ENCODE data around the gene HTR3E. TPM values are rescaled to one million over a fixed set of nuclear protein-coding genes. Genes with fewer than 3 reads are reported as not detected.

The HTR3E gene
- total RNA-seq, 1 experiment from 2014 or later: not detected

DNA sequence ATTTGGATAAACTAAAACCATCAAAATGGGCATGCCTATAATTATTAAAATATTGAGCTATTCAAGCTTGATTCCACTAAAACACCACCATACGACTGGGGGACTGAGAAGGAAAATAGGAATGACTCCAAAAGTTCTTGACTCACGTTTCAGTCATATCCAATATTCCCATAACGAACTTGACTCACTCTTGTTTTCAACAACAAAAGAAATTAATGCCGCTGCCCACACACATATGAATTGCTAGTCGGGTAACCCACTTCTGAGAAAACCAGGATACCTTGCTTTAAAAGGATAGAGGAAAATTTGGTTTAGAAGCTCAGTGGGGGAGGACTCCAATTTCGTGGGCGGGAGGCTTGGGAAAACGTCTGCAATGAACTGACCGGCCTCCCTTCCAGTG lies 38.8 kb upstream of the HTR3E start:
- H3K9me3 ChIP-seq (ENCODE audit: insufficient read depth, low read depth): no peaks in the 10 kb centered on the region
- no peaks in the 10 kb centered on the region for H3K36me3 ChIP-seq (ENCODE audit: low read depth)
- no peaks in the 10 kb centered on the region; the same call in 1 of the 2 replicates for H3K27me3 ChIP-seq (ENCODE audit: insufficient read depth, low read depth)
- no peak overlapping the region for H3K27ac ChIP-seq
- ChIA-PET CTCF (no interaction called here), POLR2A (ENCODE audit: unreplicated experiment) (no interaction called here)
- H3K9me2 ChIP-seq (ENCODE audit: insufficient read depth): no peaks in the 10 kb centered on the region
- DNase-seq: no peak
- no peaks in the 10 kb centered on the region for H4K20me1 ChIP-seq (ENCODE audit: insufficient read depth)
- intact Hi-C loops (cut with micrococcal nuclease; ENCODE audit: unreplicated experiment): no loop called here
- TF ChIP-seq EZH2 (IDR thresholded peaks at IDR 0.05; ENCODE audit: low read depth) (no peak), CTCF (conservative IDR thresholded peaks at IDR 0.05) (no peak)
- no TSS peak for BruUV-seq (replicated peaks)
- H3K4me1 ChIP-seq (replicated peaks; ENCODE audit: insufficient read depth): no peaks in the 10 kb centered on the region
- H3F3A ChIP-seq (ENCODE audit: insufficient read depth, low read depth): no peaks in the 10 kb centered on the region
- no peak overlapping the region for H3K4me3 ChIP-seq
- no peak overlapping the region for H3K4me2 ChIP-seq
- no peak overlapping the region for H2AFZ ChIP-seq
- H3K79me2 ChIP-seq (ENCODE audit: low read depth): no peaks in the 10 kb centered on the region

- Histone ChIP-seq H3K9me2 (ENCODE audit: insufficient read depth) (no peaks in the 10 kb centered on the region), H4K20me1 (ENCODE audit: insufficient read depth) (no peaks in the 10 kb centered on the region), H2AFZ (no peak overlapping the region), H3K36me3 (ENCODE audit: low read depth) (no peaks in the 10 kb centered on the region), H3K9me3 (ENCODE audit: insufficient read depth, low read depth) (no peaks in the 10 kb centered on the region), H3K4me3 (no peak overlapping the region), H3K27me3 (ENCODE audit: insufficient read depth, low read depth) (no peaks in the 10 kb centered on the region; the same call in 1 of the 2 replicates), H3K4me1 (replicated peaks; ENCODE audit: insufficient read depth) (no peaks in the 10 kb centered on the region), H3K79me2 (ENCODE audit: low read depth) (no peaks in the 10 kb centered on the region), H3K27ac (no peak overlapping the region), H3K4me2 (no peak overlapping the region), H3F3A (ENCODE audit: insufficient read depth, low read depth) (no peaks in the 10 kb centered on the region)
- no peak for TF ChIP-seq EZH2 (IDR thresholded peaks at IDR 0.05; ENCODE audit: low read depth)
- no peak for TF ChIP-seq CTCF (conservative IDR thresholded peaks at IDR 0.05)
- intact Hi-C loops (cut with micrococcal nuclease; ENCODE audit: unreplicated experiment): no loop called here
- BruUV-seq (replicated peaks): no TSS peak
- ChIA-PET POLR2A (ENCODE audit: unreplicated experiment) (no interaction called here), CTCF (interaction anchor here (0.6 kb wide), 1 partner anchor 194 kb away, joined by 3 read pairs; no protein-coding TSS in a partner anchor)
- no peak for DNase-seq
Measured at GRCh38 chr3:184059424-184059823, 37.4 kb upstream of the HTR3E start.

DNA sequence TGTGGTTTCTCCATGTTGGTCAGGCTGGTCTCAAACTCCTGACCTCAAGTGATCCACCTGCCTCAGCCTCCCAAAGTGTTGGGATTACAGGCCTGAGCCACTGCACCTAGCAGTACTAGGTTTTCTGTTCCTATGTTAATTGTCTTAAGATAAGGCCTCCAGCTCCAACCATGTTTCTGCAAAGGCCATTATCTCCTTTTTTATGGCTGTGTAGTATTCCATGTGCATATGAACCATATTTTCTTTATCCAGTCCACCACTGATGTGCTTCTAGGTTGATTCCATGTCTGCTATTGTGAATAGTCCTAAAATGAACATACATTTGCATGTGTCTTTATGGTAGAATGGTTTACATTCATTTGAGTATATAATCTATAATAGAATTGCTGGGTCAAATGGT lies 34.2 kb upstream of the HTR3E start:
- ChIA-PET POLR2A (ENCODE audit: unreplicated experiment) (no interaction called here), CTCF (no interaction called here)
- Histone ChIP-seq H3K4me3 (no peak overlapping the region), H3F3A (ENCODE audit: insufficient read depth, low read depth) (no peaks in the 10 kb centered on the region), H4K20me1 (ENCODE audit: insufficient read depth) (no peaks in the 10 kb centered on the region), H3K4me1 (replicated peaks; ENCODE audit: insufficient read depth) (no peaks in the 10 kb centered on the region), H3K4me2 (no peak overlapping the region), H3K9me2 (ENCODE audit: insufficient read depth) (no peaks in the 10 kb centered on the region), H3K27me3 (ENCODE audit: insufficient read depth, low read depth) (no peaks in the 10 kb centered on the region), H3K79me2 (ENCODE audit: low read depth) (no peaks in the 10 kb centered on the region), H3K27ac (no peak overlapping the region), H2AFZ (no peak overlapping the region), H3K36me3 (ENCODE audit: low read depth) (no peaks in the 10 kb centered on the region), H3K9me3 (ENCODE audit: insufficient read depth, low read depth) (no peaks in the 10 kb centered on the region)
- DNase-seq: no peak
- no TSS peak for BruUV-seq (replicated peaks)
- TF ChIP-seq EZH2 (IDR thresholded peaks at IDR 0.05; ENCODE audit: low read depth) (no peak), CTCF (conservative IDR thresholded peaks at IDR 0.05) (no peak)
- intact Hi-C loops (cut with micrococcal nuclease; ENCODE audit: unreplicated experiment): no loop called here

Measured in PC-9 (cell line).